Neuronal stem cell (in vitro differentiated cells): ENCODE measurements around the gene PRR16.
A peak's percentile ranks its signal among the peaks of the same experiment; 100 is the strongest.
"Not testable (repeated sequence)": the region's sequence is repeated elsewhere in the genome, so short reads cannot be mapped to it uniquely, and the experiment has no call there.

Experiments used
- DNase-seq: peaks from one replicate; pipeline ENCODE4 v3.0.0-alpha.2; 2013; ENCODE audit warnings: low spot score
- H2AFZ ChIP-seq: one replicate; pipeline ENCODE4 v1.6.1; 2013; ENCODE audit warnings: mild to moderate bottlenecking, low read length, inconsistent platforms
- H2AK5ac ChIP-seq: 2 replicates; pipeline ENCODE4 v1.6.1; 2013; ENCODE audit warnings: low read depth, mild to moderate bottlenecking, inconsistent platforms, low read length, moderate library complexity, mixed read lengths
- H2BK120ac ChIP-seq: 2 replicates; pipeline ENCODE4 v1.6.1; 2013; ENCODE audit warnings: low read depth, mild to moderate bottlenecking, inconsistent platforms, low read length, moderate library complexity, mixed read lengths
- H2BK12ac ChIP-seq: one replicate; pipeline ENCODE4 v1.6.1; 2013; ENCODE audit warnings: low read length, inconsistent platforms
- H2BK15ac ChIP-seq: 2 replicates; pipeline ENCODE4 v1.6.1; 2013; ENCODE audit warnings: mild to moderate bottlenecking, low read length, inconsistent platforms, mixed read lengths
- H2BK5ac ChIP-seq: one replicate; pipeline ENCODE4 v1.6.1; 2013; ENCODE audit warnings: inconsistent platforms, mild to moderate bottlenecking, low read length, moderate library complexity
- H3K14ac ChIP-seq: one replicate; pipeline ENCODE4 v1.6.1; 2013; ENCODE audit warnings: low read length, inconsistent platforms
- H3K18ac ChIP-seq: 2 replicates; pipeline ENCODE4 v1.6.1; 2013; ENCODE audit warnings: low read length, inconsistent platforms
- H3K23ac ChIP-seq: 2 replicates; pipeline ENCODE4 v1.6.1; 2013; ENCODE audit warnings: low read depth, mild to moderate bottlenecking, mixed read lengths, low read length, inconsistent platforms; ENCODE audit not compliant: poor library complexity
- H3K27ac ChIP-seq: replicated peaks from 3 replicates; pipeline ENCODE4 v1.5.1; 2013; ENCODE audit warnings: low read length, inconsistent platforms
- H3K27me3 ChIP-seq, 3 experiments: 2 replicates each; pipeline ENCODE4 v1.6.1; 2013; ENCODE audit warnings: low read length in 3 of 3, mild to moderate bottlenecking in 2 of 3, inconsistent platforms in 1 of 3, low read depth in 1 of 3, mixed read lengths in 1 of 3, moderate library complexity in 1 of 3; ENCODE audit not compliant: control insufficient read depth in 3 of 3, insufficient read depth in 3 of 3
- H3K36me3 ChIP-seq, 2 donors: replicated peaks in 1 of 2; 2 replicates each; pipeline ENCODE4 v1.6.1; 2013; ENCODE audit warnings: low read length in 2 of 2; ENCODE audit not compliant: control insufficient read depth in 2 of 2, insufficient read depth in 2 of 2
- H3K4ac ChIP-seq: 2 replicates; pipeline ENCODE4 v1.6.1; 2013; ENCODE audit warnings: inconsistent platforms, mild to moderate bottlenecking, low read length, moderate library complexity
- H3K4me1 ChIP-seq, 2 donors: 1 replicate in 1 of 2; 2 replicates in 1 of 2; pipeline ENCODE4 v1.6.1; 2013; ENCODE audit warnings: low read length in 2 of 2, low read depth in 1 of 2; ENCODE audit not compliant: control insufficient read depth in 2 of 2, insufficient read depth in 1 of 2
- H3K4me2 ChIP-seq: one replicate; pipeline ENCODE4 v1.6.1; 2013; ENCODE audit warnings: mild to moderate bottlenecking, low read length, inconsistent platforms; ENCODE audit not compliant: insufficient read depth, poor library complexity, severe bottlenecking
- H3K4me3 ChIP-seq, 2 donors: 2 replicates each; pipeline ENCODE4 v1.5.1; 2013; ENCODE audit warnings: low read length in 2 of 2, mild to moderate bottlenecking in 2 of 2, inconsistent platforms in 1 of 2, moderate library complexity in 1 of 2
- H3K79me1 ChIP-seq: one replicate; pipeline ENCODE4 v1.6.1; 2013; ENCODE audit warnings: low read depth, mild to moderate bottlenecking, inconsistent platforms, low read length, moderate library complexity
- H3K9ac ChIP-seq: one replicate; pipeline ENCODE4 v1.6.1; 2013; ENCODE audit warnings: mild to moderate bottlenecking, low read depth, low read length, inconsistent platforms; ENCODE audit not compliant: poor library complexity
- H3K9me3 ChIP-seq, 2 donors: replicated peaks in 1 of 2; 2 replicates each; pipeline versions ENCODE3 to v1.6.1; 2013; ENCODE audit warnings: low read length in 2 of 2, mild to moderate bottlenecking in 2 of 2, inconsistent platforms in 1 of 2, low read depth in 1 of 2, mixed read lengths in 1 of 2, moderate library complexity in 1 of 2; ENCODE audit not compliant: control insufficient read depth in 2 of 2, insufficient read depth in 1 of 2
- H4K8ac ChIP-seq: one replicate; pipeline ENCODE4 v1.6.1; 2013; ENCODE audit warnings: low read depth, mild to moderate bottlenecking, inconsistent platforms, low read length, moderate library complexity
- H4K91ac ChIP-seq: one replicate; pipeline ENCODE4 v1.6.1; 2013; ENCODE audit warnings: low read length, low read depth, mild to moderate bottlenecking, inconsistent platforms; ENCODE audit not compliant: poor library complexity
- WGBS, 2 donors: extraction: QIAGEN DNeasy Blood & Tissue Kit; methylation state at CpG; one replicate each; pipeline ENCODE4 v1.1.7; 2013; ENCODE audit warnings: missing lambda C conversion rate in 2 of 2, mixed read lengths in 1 of 2; ENCODE audit not compliant: insufficient read length in 2 of 2, insufficient replicate concordance in 1 of 2; ENCODE audit errors: extremely low coverage in 2 of 2; 5-methylcytosine and 5-hydroxymethylcytosine counted together

The PRR16 gene

GRCh38 chr5:120458508-120458847 is 5.6 kb upstream of the PRR16 start:
- not testable (repeated sequence) for H2BK5ac ChIP-seq, H4K91ac ChIP-seq, H3K27ac ChIP-seq, H2AFZ ChIP-seq, H3K9me3 ChIP-seq, H4K8ac ChIP-seq, H3K36me3 ChIP-seq, H3K27me3 ChIP-seq, H3K4me3 ChIP-seq, H2BK12ac ChIP-seq, H3K14ac ChIP-seq, H3K23ac ChIP-seq, DNase-seq, H3K4ac ChIP-seq, H2AK5ac ChIP-seq, H3K4me1 ChIP-seq, H3K18ac ChIP-seq, H2BK120ac ChIP-seq, H2BK15ac ChIP-seq, H3K9ac ChIP-seq, H3K79me1 ChIP-seq, H3K4me2 ChIP-seq
- no CpG with 5 or more reads among the region's 2 CpGs for WGBS, 2 donors

GRCh38 chr5:120461251-120461650 is 2.8 kb upstream of the PRR16 start:
- Histone ChIP-seq H2BK12ac (no peak overlapping the region), H3K36me3 (no peaks in the 10 kb centered on the region), H2BK120ac (no peak overlapping the region), H3K23ac (no peak overlapping the region), H4K8ac (no peak overlapping the region), H3K4me2 (no peak overlapping the region), H3K4ac (no peak overlapping the region), H2AK5ac (no peak overlapping the region), H3K79me1 (no peaks in the 10 kb centered on the region), H2BK5ac (no peak overlapping the region), H3K18ac (no peak overlapping the region), H3K27ac (no peak overlapping the region), H3K27me3 (peaks cover 3 to 21% (median 18%) of the 10 kb centered on the region in 3 experiments), H3K4me1 (peaks cover 3% of the 10 kb centered on the region in 2 donors), H2AFZ (no peak overlapping the region), H2BK15ac (no peak overlapping the region), H4K91ac (no peak overlapping the region), H3K9ac (no peak overlapping the region), H3K9me3 (no peaks in the 10 kb centered on the region), H3K14ac (no peak overlapping the region), H3K4me3 (no peak overlapping the region)
- no CpG with 5 or more reads among the region's 2 CpGs for WGBS, 2 donors
- no peak for DNase-seq

- no peak overlapping the region for H3K23ac ChIP-seq
- H3K27me3 ChIP-seq = peaks cover 3 to 35% (median 19%) of the 10 kb centered on the region in 3 experiments
- H3K27ac ChIP-seq = no peak overlapping the region
Observed at GRCh38 chr5:120463006-120463680, 957 bp upstream of the PRR16 start.

DNA sequence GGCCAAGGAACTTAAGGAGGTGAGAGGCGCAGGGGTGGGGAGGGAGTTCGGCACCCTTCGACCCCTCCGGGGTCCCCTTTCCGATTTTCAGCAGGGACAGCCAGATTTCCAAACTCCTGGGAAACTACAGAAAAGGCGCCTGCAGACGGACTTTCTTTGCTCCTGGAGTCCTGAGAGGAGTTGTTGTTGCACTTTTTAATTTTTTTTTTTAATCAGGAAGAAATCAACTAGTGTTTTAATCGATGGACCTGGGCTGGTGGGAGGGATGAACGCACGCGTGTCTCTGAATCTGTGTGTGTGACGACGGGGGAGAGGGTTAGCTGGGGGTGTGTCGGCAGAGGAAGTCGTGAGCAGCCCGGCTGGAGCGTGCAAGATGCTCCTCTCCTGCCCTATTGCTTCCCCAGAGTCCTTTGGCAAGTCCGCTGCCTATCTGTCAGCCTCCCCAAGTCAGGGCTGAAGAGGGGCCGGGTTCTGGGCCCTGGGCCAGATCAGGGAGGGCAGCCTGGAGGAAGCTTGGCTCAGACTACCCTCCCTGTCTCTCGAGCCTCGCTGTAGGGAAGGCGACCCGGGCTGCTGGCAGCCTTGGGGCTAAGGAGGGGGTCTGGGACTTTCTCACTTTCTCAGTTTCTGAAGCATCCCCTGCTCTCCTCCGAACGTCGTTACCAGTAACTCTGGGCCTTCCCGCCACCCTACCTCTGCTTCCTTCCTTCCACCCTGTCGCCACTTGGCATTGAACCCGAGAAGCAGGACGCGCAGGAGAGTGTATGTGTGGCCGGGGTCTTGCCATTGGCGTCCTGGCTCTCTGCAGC is 731 bp downstream of the PRR16 start:
- Histone ChIP-seq H4K91ac (no peak overlapping the region), H3K9ac (peak overlapping the region; percentile 82), H3K27ac (no peak overlapping the region), H2AK5ac (no peak overlapping the region), H2BK12ac (no peak overlapping the region), H3K79me1 (no peaks in the 10 kb centered on the region), H2BK120ac (no peak overlapping the region), H3K23ac (no peak overlapping the region), H3K27me3 (peaks cover 3 to 35% (median 19%) of the 10 kb centered on the region in 3 experiments), H3K4me3 (peak overlapping the region; percentile 67 to 79), H3K36me3 (no peaks in the 10 kb centered on the region), H2BK15ac (no peak overlapping the region), H3K18ac (peak overlapping the region; percentile 64), H2AFZ (peak overlapping the region; percentile 98), H3K4me2 (peak overlapping the region; percentile 89), H3K4me1 (peaks cover 3% of the 10 kb centered on the region in 2 donors), H2BK5ac (no peak overlapping the region), H3K14ac (no peak overlapping the region), H3K9me3 (no peaks in the 10 kb centered on the region), H4K8ac (no peak overlapping the region), H3K4ac (no peak overlapping the region)
- DNase-seq = peak; percentile 37
- no CpG with 5 or more reads among the region's 33 CpGs for WGBS, 2 donors

More at GRCh38 chr5:120463006-120463680, 957 bp upstream of the PRR16 start:
- whole genome bisulfite sequencing, 2 donors = no CpG with 5 or more reads among the region's 5 CpGs
- Histone ChIP-seq H3K4me2 (no peak overlapping the region), H4K91ac (no peak overlapping the region), H3K4me1 (peaks cover 3% of the 10 kb centered on the region in 2 donors), H2AK5ac (no peak overlapping the region), H2BK12ac (no peak overlapping the region), H3K9me3 (no peaks in the 10 kb centered on the region), H2BK5ac (no peak overlapping the region), H3K9ac (no peak overlapping the region), H3K4me3 (no peak overlapping the region), H3K79me1 (no peaks in the 10 kb centered on the region), H2BK120ac (no peak overlapping the region), H2AFZ (no peak overlapping the region), H3K4ac (no peak overlapping the region), H3K14ac (no peak overlapping the region), H4K8ac (no peak overlapping the region), H2BK15ac (no peak overlapping the region), H3K18ac (no peak overlapping the region), H3K36me3 (no peaks in the 10 kb centered on the region)
- DNase-seq = no peak
